Measurements from ENCODE around the gene ACOXL. TPM values are rescaled to one million over a fixed set of nuclear protein-coding genes. Genes with fewer than 3 reads are reported as not detected.

Gene ACOXL
- total RNA-seq, 1 donor from 2014 or later = 0.23 TPM

- H3K27ac Mint-ChIP-seq (ENCODE audit: unreplicated experiment) = no peak overlapping the region
- no peak for FAIRE-seq
- no peaks in the 10 kb centered on the region for H3K79me2 ChIP-seq (ENCODE audit: insufficient read depth, low read length)
- no peak overlapping the region for H3K4me3 ChIP-seq (ENCODE audit: insufficient read depth, low read depth, low read length)
- no peaks in the 10 kb centered on the region for H3K4me1 ChIP-seq (ENCODE audit: insufficient read depth, low read length)
- H3K27me3 Mint-ChIP-seq (ENCODE audit: low read depth, unreplicated experiment) = peaks cover 22% of the 10 kb centered on the region
- H3K9ac ChIP-seq (ENCODE audit: low read length) = no peak overlapping the region
- H2AFZ ChIP-seq (ENCODE audit: low read depth, low read length) = no peak overlapping the region
- peaks cover 3% of the 10 kb centered on the region for H3K9me3 Mint-ChIP-seq (ENCODE audit: unreplicated experiment)
- H3K27ac ChIP-seq (ENCODE audit: low read depth, low read length) = no peak overlapping the region
- H3K27me3 ChIP-seq (ENCODE audit: insufficient read depth, low read length) = peaks cover 40% of the 10 kb centered on the region
- H3K4me2 ChIP-seq (ENCODE audit: low read length) = no peak overlapping the region
- no peak for DNase-seq (ENCODE audit: low read depth)
- TF ChIP-seq EZH2 (IDR thresholded peaks at IDR 0.05; ENCODE audit: insufficient read depth, low read length) = no peak
- TF ChIP-seq CTCF (IDR thresholded peaks at IDR 0.05; ENCODE audit: insufficient read depth, low read depth, low read length) = no peak
- peaks cover 10% of the 10 kb centered on the region for H3K4me1 Mint-ChIP-seq (ENCODE audit: low read depth, unreplicated experiment)
- H3K4me3 Mint-ChIP-seq (ENCODE audit: unreplicated experiment) = no peak overlapping the region
- no peaks in the 10 kb centered on the region for H3K9me3 ChIP-seq (ENCODE audit: insufficient read depth, low read depth, low read length)
- no peaks in the 10 kb centered on the region for H3K36me3 ChIP-seq (ENCODE audit: insufficient read depth, low read length)
- H3K36me3 Mint-ChIP-seq (ENCODE audit: low read depth, unreplicated experiment) = no peaks in the 10 kb centered on the region
- no peaks in the 10 kb centered on the region for H4K20me1 ChIP-seq (ENCODE audit: insufficient read depth, low read length)
These were observed 17.7 kb upstream of the ACOXL start for GRCh38 chr2:110714452-110715224.

- Mint-ChIP-seq H3K4me3 (ENCODE audit: unreplicated experiment) (no peak overlapping the region), H3K4me1 (ENCODE audit: low read depth, unreplicated experiment) (peaks cover 10% of the 10 kb centered on the region), H3K36me3 (ENCODE audit: low read depth, unreplicated experiment) (no peaks in the 10 kb centered on the region), H3K9me3 (ENCODE audit: unreplicated experiment) (peaks cover under 1% of the 10 kb centered on the region), H3K27ac (ENCODE audit: unreplicated experiment) (no peak overlapping the region), H3K27me3 (ENCODE audit: low read depth, unreplicated experiment) (peaks cover 19% of the 10 kb centered on the region)
- no peak for TF ChIP-seq EZH2 (IDR thresholded peaks at IDR 0.05; ENCODE audit: insufficient read depth, low read length)
- TF ChIP-seq CTCF (IDR thresholded peaks at IDR 0.05; ENCODE audit: insufficient read depth, low read depth, low read length) = no peak
- no peaks in the 10 kb centered on the region for H4K20me1 ChIP-seq (ENCODE audit: insufficient read depth, low read length)
- H3K4me3 ChIP-seq (ENCODE audit: insufficient read depth, low read depth, low read length) = no peak overlapping the region
- DNase-seq (ENCODE audit: low read depth) (no peak), FAIRE-seq (no peak)
- H3K36me3 ChIP-seq (ENCODE audit: insufficient read depth, low read length) = no peaks in the 10 kb centered on the region
- H3K27me3 ChIP-seq (ENCODE audit: insufficient read depth, low read length) = peaks cover 28% of the 10 kb centered on the region
- H3K4me2 ChIP-seq (ENCODE audit: low read length) = no peak overlapping the region
- no peaks in the 10 kb centered on the region for H3K79me2 ChIP-seq (ENCODE audit: insufficient read depth, low read length)
- H2AFZ ChIP-seq (ENCODE audit: low read depth, low read length) = no peak overlapping the region
- H3K9ac ChIP-seq (ENCODE audit: low read length) = no peak overlapping the region
- no peaks in the 10 kb centered on the region for H3K9me3 ChIP-seq (ENCODE audit: insufficient read depth, low read depth, low read length)
- H3K27ac ChIP-seq (ENCODE audit: low read depth, low read length) = no peak overlapping the region
- no peaks in the 10 kb centered on the region for H3K4me1 ChIP-seq (ENCODE audit: insufficient read depth, low read length)
These were observed 15.3 kb upstream of the ACOXL start for GRCh38 chr2:110716959-110717645.

GRCh38 chr2:110717734-110718133 lies 14.6 kb upstream of the ACOXL start:
- Histone ChIP-seq H3K4me1 (ENCODE audit: insufficient read depth, low read length) (no peaks in the 10 kb centered on the region), H3K36me3 (ENCODE audit: insufficient read depth, low read length) (no peaks in the 10 kb centered on the region), H3K27ac (ENCODE audit: low read depth, low read length) (no peak overlapping the region), H3K27me3 (ENCODE audit: insufficient read depth, low read length) (peaks cover 32% of the 10 kb centered on the region), H2AFZ (ENCODE audit: low read depth, low read length) (no peak overlapping the region), H3K9me3 (ENCODE audit: insufficient read depth, low read depth, low read length) (no peaks in the 10 kb centered on the region), H4K20me1 (ENCODE audit: insufficient read depth, low read length) (no peaks in the 10 kb centered on the region), H3K4me3 (ENCODE audit: insufficient read depth, low read depth, low read length) (no peak overlapping the region), H3K4me2 (ENCODE audit: low read length) (no peak overlapping the region), H3K9ac (ENCODE audit: low read length) (no peak overlapping the region), H3K79me2 (ENCODE audit: insufficient read depth, low read length) (no peaks in the 10 kb centered on the region)
- no peaks in the 10 kb centered on the region for H3K36me3 Mint-ChIP-seq (ENCODE audit: low read depth, unreplicated experiment)
- FAIRE-seq = no peak
- no peak overlapping the region for H3K27ac Mint-ChIP-seq (ENCODE audit: unreplicated experiment)
- no peak for TF ChIP-seq CTCF (IDR thresholded peaks at IDR 0.05; ENCODE audit: insufficient read depth, low read depth, low read length)
- TF ChIP-seq EZH2 (IDR thresholded peaks at IDR 0.05; ENCODE audit: insufficient read depth, low read length) = no peak
- H3K4me3 Mint-ChIP-seq (ENCODE audit: unreplicated experiment) = no peak overlapping the region
- H3K9me3 Mint-ChIP-seq (ENCODE audit: unreplicated experiment) = no peaks in the 10 kb centered on the region
- no peak for DNase-seq (ENCODE audit: low read depth)
- H3K27me3 Mint-ChIP-seq (ENCODE audit: low read depth, unreplicated experiment) = peaks cover 20% of the 10 kb centered on the region
- peaks cover 10% of the 10 kb centered on the region for H3K4me1 Mint-ChIP-seq (ENCODE audit: low read depth, unreplicated experiment)

All from astrocyte (in vitro differentiated cells and primary cell).